ENCODE data around the gene FRS3.
"Not testable (repeated sequence)": the region's sequence is repeated elsewhere in the genome, so short reads cannot be mapped to it uniquely, and the experiment has no call there.

The FRS3 gene

GRCh38 chr6:41779788-41780550, at the start of gene FRS3:
FRS3 (minus strand) TSS chr6:41779900; CDS start chr6:41776987, 2,913 bp downstream.
- in situ Hi-C loops (cut with MboI; ENCODE audit: low sequenced_read_pairs), result loop anchor here (10.0 kb wide), 2 partner anchors 85 to 265 kb away; no protein-coding TSS in a partner anchor

GRCh38 chr6:41826343-41827022, 46.8 kb upstream of the FRS3 start:
- in situ Hi-C loops (cut with MboI; ENCODE audit: low sequenced_read_pairs), result no loop called here

GRCh38 chr6:41824571-41825569, 45.2 kb upstream of the FRS3 start:
- in situ Hi-C loops (cut with MboI; ENCODE audit: low sequenced_read_pairs), result no loop called here

- in situ Hi-C loops (cut with MboI; ENCODE audit: low sequenced_read_pairs), result no loop called here
Observed at GRCh38 chr6:41823178-41823577, 43.5 kb upstream of the FRS3 start.

GRCh38 chr6:41822021-41822420, 42.3 kb upstream of the FRS3 start:
- in situ Hi-C loops (cut with MboI; ENCODE audit: low sequenced_read_pairs), result no loop called here

GRCh38 chr6:41821266-41821665, 41.6 kb upstream of the FRS3 start:
- in situ Hi-C loops (cut with MboI; ENCODE audit: low sequenced_read_pairs), result no loop called here

- in situ Hi-C loops (cut with MboI; ENCODE audit: low sequenced_read_pairs), result no loop called here
Observed at GRCh38 chr6:41818271-41819054, 38.8 kb upstream of the FRS3 start.

- in situ Hi-C loops (cut with MboI; ENCODE audit: low sequenced_read_pairs), result no loop called here
Observed at GRCh38 chr6:41815587-41815986, 35.9 kb upstream of the FRS3 start.

- in situ Hi-C loops (cut with MboI; ENCODE audit: low sequenced_read_pairs), result no loop called here
Observed at GRCh38 chr6:41814629-41815028, 34.9 kb upstream of the FRS3 start.

GRCh38 chr6:41813956-41814355, 34.3 kb upstream of the FRS3 start:
- in situ Hi-C loops (cut with MboI; ENCODE audit: low sequenced_read_pairs), result no loop called here

- in situ Hi-C loops (cut with MboI; ENCODE audit: low sequenced_read_pairs), result no loop called here
Observed at GRCh38 chr6:41813469-41813868, 33.8 kb upstream of the FRS3 start.

GRCh38 chr6:41811946-41812345, 32.2 kb upstream of the FRS3 start:
- in situ Hi-C loops (cut with MboI; ENCODE audit: low sequenced_read_pairs), result not testable (repeated sequence)

- in situ Hi-C loops (cut with MboI; ENCODE audit: low sequenced_read_pairs), result no loop called here
Observed at GRCh38 chr6:41811095-41811494, 31.4 kb upstream of the FRS3 start.

- in situ Hi-C loops (cut with MboI; ENCODE audit: low sequenced_read_pairs), result no loop called here
Observed at GRCh38 chr6:41805830-41806774, 26.4 kb upstream of the FRS3 start.

GRCh38 chr6:41801380-41801779, 21.7 kb upstream of the FRS3 start:
- in situ Hi-C loops (cut with MboI; ENCODE audit: low sequenced_read_pairs), result no loop called here

- in situ Hi-C loops (cut with MboI; ENCODE audit: low sequenced_read_pairs), result no loop called here
Observed at GRCh38 chr6:41799559-41799911, 19.8 kb upstream of the FRS3 start.

GRCh38 chr6:41798901-41799558, 19.3 kb upstream of the FRS3 start:
- in situ Hi-C loops (cut with MboI; ENCODE audit: low sequenced_read_pairs), result no loop called here

GRCh38 chr6:41796474-41796873, 16.8 kb upstream of the FRS3 start:
- in situ Hi-C loops (cut with MboI; ENCODE audit: low sequenced_read_pairs), result no loop called here

GRCh38 chr6:41791984-41792383, 12.3 kb upstream of the FRS3 start:
- in situ Hi-C loops (cut with MboI; ENCODE audit: low sequenced_read_pairs), result no loop called here
